HepG2 (cell line): ENCODE results near the gene CUTC.

ENCODE experiments used
- NFYB ChIP-seq: sonication (generic); formaldehyde crosslinking; IDR thresholded peaks from 2 replicates; pipeline ENCODE4 v1.4.0; 2020; ENCODE audit warnings: missing genetic modification reagents
- POLR2AphosphoS5 ChIP-seq: IDR thresholded peaks from 2 replicates; pipeline ENCODE4 v1.6.1; 2012; ENCODE audit warnings: low read depth, low read length
- ZNF136 ChIP-seq: sonication (generic); formaldehyde crosslinking; IDR thresholded peaks from 2 replicates; pipeline ENCODE4 v1.8.1; 2022; ENCODE audit warnings: low read depth, mild to moderate bottlenecking, moderate library complexity, missing genetic modification reagents

- TF ChIP-seq ZNF136, result no peak
- no peak for TF ChIP-seq POLR2AphosphoS5
- TF ChIP-seq NFYB (CRISPR knock-in tag), result no peak
Measured at GRCh38 chr10:99787782-99788445, 55.9 kb downstream of the CUTC start.
